Fibroblast of pulmonary artery (primary cell): ENCODE measurements around the gene DHRS12.

Experiments used
- DNase-seq: peaks from one replicate; pipeline ENCODE4 v3.0.0-alpha.2; 2010; ENCODE audit warnings: low read depth
- H3K4me3 ChIP-seq: replicated peaks from 2 replicates; pipeline ENCODE4 v1.5.1; 2011; ENCODE audit warnings: low read depth, mild to moderate bottlenecking, control low read depth, low read length, moderate library complexity
- CTCF ChIP-seq: IDR thresholded peaks from 2 replicates; pipeline ENCODE4 v1.5.1; 2011; ENCODE audit warnings: mild to moderate bottlenecking, control low read depth, low read length, inconsistent platforms; ENCODE audit errors: missing control alignments

Gene DHRS12

GRCh38 chr13:51781246-51782022 is 22.5 kb downstream of the DHRS12 start:
- peak; percentile 41 for TF ChIP-seq CTCF
- no peak overlapping the region for H3K4me3 ChIP-seq
- peak; percentile 36 for DNase-seq

GRCh38 chr13:51780099-51780498 is 23.9 kb downstream of the DHRS12 start:
- no peak for DNase-seq
- TF ChIP-seq CTCF, result no peak
- H3K4me3 ChIP-seq, result no peak overlapping the region

- no peak overlapping the region for H3K4me3 ChIP-seq
These were observed 25.6 kb downstream of the DHRS12 start for GRCh38 chr13:51778392-51778791.

GRCh38 chr13:51777921-51778320 is 26.0 kb downstream of the DHRS12 start:
- no peak overlapping the region for H3K4me3 ChIP-seq
- no peak for DNase-seq
- no peak for TF ChIP-seq CTCF

More at GRCh38 chr13:51778392-51778791, 25.6 kb downstream of the DHRS12 start:
- DNase-seq, result no peak
- TF ChIP-seq CTCF, result no peak

GRCh38 chr13:51776179-51776578 is 27.8 kb downstream of the DHRS12 start:
- no peak for TF ChIP-seq CTCF
- DNase-seq, result no peak
- H3K4me3 ChIP-seq, result no peak overlapping the region

GRCh38 chr13:51773515-51773914 is 30.4 kb downstream of the DHRS12 start:
- DNase-seq, result no peak
- no peak overlapping the region for H3K4me3 ChIP-seq
- TF ChIP-seq CTCF, result no peak

- TF ChIP-seq CTCF, result no peak
These were observed 31.2 kb downstream of the DHRS12 start for GRCh38 chr13:51772781-51773180.

More at GRCh38 chr13:51772781-51773180, 31.2 kb downstream of the DHRS12 start:
- H3K4me3 ChIP-seq, result no peak overlapping the region
- no peak for DNase-seq
